HepG2 (cell line): ENCODE measurements around the gene HLF. TPM values are rescaled to one million over a fixed set of nuclear protein-coding genes. Genes with fewer than 3 reads are reported as not detected.

Experiments used
- ATAC-seq: fragments of 200-7000 bp; cut with Tn5 transposase; 3 replicates; pipeline ENCODE4 v1.9.1; 2020; ENCODE audit warnings: mild to moderate bottlenecking, moderate library complexity
- BruUV-seq: library from RNA; stranded (reverse); fragments of 400-500 nt; replicated peaks from 2 replicates; lab custom pipeline; 2021; lab: Mats Ljungman, UMichigan
- CTCF ChIA-PET: fragments of 300-600 bp; formaldehyde crosslinking; extraction: SDS; loops from one replicate; lab custom pipeline; 2021; ENCODE audit warnings: low total read pairs, inconsistent platforms, low intra/inter-chr PET ratio; lab: Yijun Ruan, JAX
- POLR2A ChIA-PET: fragments of 350-600 bp; sonication (Branson Sonifier 250); formaldehyde crosslinking; loops from one replicate; lab custom pipeline; 2020; ENCODE audit warnings: antibody characterized with exemption, inconsistent platforms; lab: Yijun Ruan, JAX
- DNase-seq: peaks from one replicate; pipeline ENCODE4 v3.0.0-alpha.2; 2015; ENCODE audit warnings: low spot score
- FAIRE-seq: peaks from 3 replicates; lab custom pipeline; 2011; peaks lifted over from hg19 to GRCh38; lab: Jason Lieb, UNC
- H2AFZ ChIP-seq: one replicate; pipeline ENCODE4 v1.6.1; 2011; ENCODE audit warnings: low read length, inconsistent platforms
- H3K27ac ChIP-seq: fragments of 300-600 bp; 3 replicates; pipeline ENCODE4 v1.8.0; 2011; ENCODE audit warnings: mixed run types, mild to moderate bottlenecking, mixed read lengths, low read length, inconsistent platforms; ENCODE audit not compliant: insufficient read depth; ENCODE audit errors: extremely low read length
- H3K27me3 ChIP-seq, 2 experiments: fragments of 200-600 bp in 1 of 2; 2 replicates in 1 of 2; 3 replicates in 1 of 2; pipeline versions ENCODE4 v1.6.0 to v1.8.0; 2011; ENCODE audit warnings: low read length in 2 of 2, mild to moderate bottlenecking in 2 of 2, moderate library complexity in 2 of 2, inconsistent platforms in 1 of 2; ENCODE audit not compliant: insufficient read depth in 2 of 2, control insufficient read depth in 1 of 2
- H3K36me3 ChIP-seq, 2 experiments: fragments of 200-600 bp in 1 of 2; replicated peaks in 1 of 2; 2 replicates in 1 of 2; 3 replicates in 1 of 2; pipeline versions ENCODE4 v1.5.1 to v1.8.0; 2011; ENCODE audit warnings: low read length in 2 of 2, inconsistent platforms in 1 of 2; ENCODE audit not compliant: insufficient read depth in 2 of 2, control insufficient read depth in 1 of 2
- H3K4me1 ChIP-seq: 2 replicates; pipeline ENCODE4 v1.5.1; 2012; ENCODE audit warnings: low read length, inconsistent platforms; ENCODE audit not compliant: insufficient read depth
- H3K4me2 ChIP-seq: 2 replicates; pipeline ENCODE4 v1.6.0; 2011; ENCODE audit warnings: low read depth, low read length, inconsistent platforms
- H3K4me3 ChIP-seq, 3 experiments: fragments of 200-600 bp in 1 of 3; sonication (generic), shearing (Covaris generic) in 1 of 3; replicated peaks in 1 of 3; 2 replicates each; pipeline ENCODE4 v1.5.1; 2011 to 2016; ENCODE audit warnings: low read length in 3 of 3, inconsistent platforms in 2 of 3, low read depth in 2 of 3, mild to moderate bottlenecking in 2 of 3, control low read depth in 1 of 3, mixed read lengths in 1 of 3; ENCODE audit not compliant: insufficient read depth in 1 of 3
- H3K79me2 ChIP-seq: one replicate; pipeline ENCODE4 v1.6.1; 2011; ENCODE audit warnings: low read length, inconsistent platforms; ENCODE audit not compliant: insufficient read depth
- H3K9ac ChIP-seq: 2 replicates; pipeline ENCODE4 v1.6.0; 2011; ENCODE audit warnings: mild to moderate bottlenecking, low read depth, low read length, inconsistent platforms; ENCODE audit not compliant: insufficient read depth
- H3K9me3 ChIP-seq: 2 replicates; pipeline ENCODE4 v1.5.1; 2012; ENCODE audit warnings: mild to moderate bottlenecking, low read length
- H4K20me1 ChIP-seq: 2 replicates; pipeline ENCODE4 v1.6.0; 2011; ENCODE audit warnings: inconsistent platforms, mild to moderate bottlenecking, low read length, moderate library complexity; ENCODE audit not compliant: insufficient read depth
- BATF2 ChIP-seq: sonication (generic); formaldehyde crosslinking; IDR thresholded peaks from 2 replicates; pipeline ENCODE4 v1.8.0; 2022; ENCODE audit warnings: mild to moderate bottlenecking, missing genetic modification reagents, moderate library complexity
- HIVEP1 ChIP-seq: sonication (generic); formaldehyde crosslinking; IDR thresholded peaks from 2 replicates; pipeline ENCODE4 v1.4.0; 2020; ENCODE audit warnings: mild to moderate bottlenecking, missing genetic modification reagents
- HNF4A ChIP-seq: sonication (generic); formaldehyde crosslinking; IDR thresholded peaks from 2 replicates; pipeline ENCODE4 v1.4.0; 2020; ENCODE audit warnings: missing genetic modification reagents
- KDM3A ChIP-seq: IDR thresholded peaks from 2 replicates; pipeline ENCODE4 v1.6.1; 2018; ENCODE audit warnings: low read depth, missing compliant biosample characterization
- RFXANK ChIP-seq: IDR thresholded peaks from 2 replicates; pipeline ENCODE4 v1.6.1; 2016
- SP4 ChIP-seq: sonication (generic); formaldehyde crosslinking; IDR thresholded peaks from 2 replicates; pipeline ENCODE4 v1.8.1; 2023; ENCODE audit warnings: mild to moderate bottlenecking, missing genetic modification reagents
- SP5 ChIP-seq: IDR thresholded peaks from 2 replicates; pipeline ENCODE4 v1.6.1; 2016; ENCODE audit warnings: low read depth, borderline replicate concordance
- SPEN ChIP-seq: sonication (generic); formaldehyde crosslinking; IDR thresholded peaks from 2 replicates; pipeline ENCODE4 v1.5.1; 2020; ENCODE audit warnings: low read depth, mild to moderate bottlenecking, missing genetic modification reagents
- ZNF44 ChIP-seq: sonication (generic); formaldehyde crosslinking; IDR thresholded peaks from 2 replicates; pipeline ENCODE4 v1.5.1; 2020; ENCODE audit warnings: mild to moderate bottlenecking, missing genetic modification reagents
- ZNF766 ChIP-seq: sonication (generic); formaldehyde crosslinking; IDR thresholded peaks from 2 replicates; pipeline ENCODE4 v1.5.0; 2020; ENCODE audit warnings: missing genetic modification reagents, borderline replicate concordance
- ZNF839 ChIP-seq: sonication (generic); formaldehyde crosslinking; IDR thresholded peaks from 2 replicates; pipeline ENCODE4 v1.4.0; 2020; ENCODE audit warnings: missing genetic modification reagents, mild to moderate bottlenecking, borderline replicate concordance
- WGBS: methylation state at CpG from one replicate; pipeline ENCODE4 v1.1.6; 2017; ENCODE audit warnings: low lambda C conversion rate; 5-methylcytosine and 5-hydroxymethylcytosine counted together
- in situ Hi-C: cut with HindIII; loops from 2 replicates; pipeline ENCODE4 v1.10.0; 2017; ENCODE audit warnings: low pct_unique_long_range_greater_than_20kb; ENCODE audit not compliant: extremely low pct_ligation_motif_present
- intact Hi-C: fragments of 100-400 bp; cut with micrococcal nuclease; formaldehyde crosslinking; loops from one replicate; pipeline ENCODE4 v1.10.0; 2022; ENCODE audit not compliant: unreplicated experiment
- polyA plus RNA-seq, 8 experiments: library from polyadenylated mRNA; depleted of rRNA in 3 of 8; stranded (reverse) in 7 of 8; unstranded in 1 of 8; fragments of >200 nt; fragmentation: Illumina TruSeq in 4 of 8; extraction: Trizol in 4 of 8; gene quantifications; 2 replicates each; pipeline versions ENCODE4 v1.2.1 to v1.2.3, GENCODE V29; 2011 to 2016; ENCODE audit warnings: low read depth in 4 of 8, missing spikeins in 1 of 8, mixed read lengths in 1 of 8; ENCODE audit not compliant: insufficient read depth in 1 of 8
- total RNA-seq, 5 experiments: library from RNA; depleted of rRNA; stranded (reverse); fragments of >200 nt; fragmentation: Illumina TruSeq; extraction: Trizol; gene quantifications; 2 replicates each; pipeline ENCODE4 v1.2.3, GENCODE V29; 2016; ENCODE audit warnings: low read depth in 1 of 5
- TF ChIP-seq, protein P1 (sequence below): sonication (generic); formaldehyde crosslinking; conservative IDR thresholded peaks from 2 replicates; pipeline ENCODE4 v1.8.0; 2022; ENCODE audit warnings: mild to moderate bottlenecking, moderate library complexity, missing genetic modification reagents
- TF ChIP-seq, protein P2 (sequence below), 2 experiments: fragments of 450-650 bp in 1 of 2; sonication (generic) in 1 of 2; formaldehyde crosslinking; IDR thresholded peaks; 2 replicates each; pipeline versions ENCODE4 v1.5.0 to v1.8.0; 2020 to 2022; ENCODE audit warnings: mild to moderate bottlenecking in 1 of 2, missing genetic modification reagents in 1 of 2

Gene HLF
- total and polyA plus RNA-seq, 2 of the 13 experiments (the other 11 are each of a cell fraction or from before 2014, with no cell fraction given): 202 to 346 TPM

- peaks cover 6% of the 10 kb centered on the region for H3K9me3 ChIP-seq
- no peaks in the 10 kb centered on the region for H4K20me1 ChIP-seq
- H3K27ac ChIP-seq: no peak overlapping the region
- H3K4me3 ChIP-seq: no peak overlapping the region
- no peak overlapping the region for H3K9ac ChIP-seq
- in situ Hi-C loops: no loop called here
- no peak overlapping the region for H3K4me2 ChIP-seq
- TF ChIP-seq ZNF839 (CRISPR knock-in tag) (no peak), SP5 (CRISPR knock-in tag) (no peak), RFXANK (CRISPR knock-in tag) (no peak), HNF4A (0 out of 2 replicates have a peak, but pooled peaks have one; percentile 27), SP4 (CRISPR knock-in tag) (no peak), ZNF44 (CRISPR knock-in tag) (no peak)
- TF ChIP-seq, protein P1, sequence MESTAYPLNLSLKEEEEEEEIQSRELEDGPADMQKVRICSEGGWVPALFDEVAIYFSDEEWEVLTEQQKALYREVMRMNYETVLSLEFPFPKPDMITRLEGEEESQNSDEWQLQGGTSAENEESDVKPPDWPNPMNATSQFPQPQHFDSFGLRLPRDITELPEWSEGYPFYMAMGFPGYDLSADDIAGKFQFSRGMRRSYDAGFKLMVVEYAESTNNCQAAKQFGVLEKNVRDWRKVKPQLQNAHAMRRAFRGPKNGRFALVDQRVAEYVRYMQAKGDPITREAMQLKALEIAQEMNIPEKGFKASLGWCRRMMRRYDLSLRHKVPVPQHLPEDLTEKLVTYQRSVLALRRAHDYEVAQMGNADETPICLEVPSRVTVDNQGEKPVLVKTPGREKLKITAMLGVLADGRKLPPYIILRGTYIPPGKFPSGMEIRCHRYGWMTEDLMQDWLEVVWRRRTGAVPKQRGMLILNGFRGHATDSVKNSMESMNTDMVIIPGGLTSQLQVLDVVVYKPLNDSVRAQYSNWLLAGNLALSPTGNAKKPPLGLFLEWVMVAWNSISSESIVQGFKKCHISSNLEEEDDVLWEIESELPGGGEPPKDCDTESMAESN (CRISPR knock-in tag): peak; percentile 47; the same call in 1 of the 2 replicates
- BruUV-seq: no TSS peak
- ATAC-seq: no peak
- POLR2A ChIA-PET: interaction anchor here (1.1 to 1.4 kb wide), 2 partner anchors 11 to 34 kb away, joined by 3 to 4 read pairs; no protein-coding TSS in a partner anchor
- DNase-seq: no peak
- H3K27me3 ChIP-seq: no peaks in the 10 kb centered on the region
- no peaks in the 10 kb centered on the region for H3K79me2 ChIP-seq
- H2AFZ ChIP-seq: no peak overlapping the region
- intact Hi-C loops: no loop called here
- peaks cover 7% of the 10 kb centered on the region for H3K4me1 ChIP-seq
- 83% methylated on average over 7 of the region's 7 CpGs for WGBS
- no peak for FAIRE-seq
- H3K36me3 ChIP-seq: no peaks in the 10 kb centered on the region
- CTCF ChIA-PET: no interaction called here
Observed at GRCh38 chr17:55249861-55250260, 14.9 kb upstream of the HLF start.

DNA sequence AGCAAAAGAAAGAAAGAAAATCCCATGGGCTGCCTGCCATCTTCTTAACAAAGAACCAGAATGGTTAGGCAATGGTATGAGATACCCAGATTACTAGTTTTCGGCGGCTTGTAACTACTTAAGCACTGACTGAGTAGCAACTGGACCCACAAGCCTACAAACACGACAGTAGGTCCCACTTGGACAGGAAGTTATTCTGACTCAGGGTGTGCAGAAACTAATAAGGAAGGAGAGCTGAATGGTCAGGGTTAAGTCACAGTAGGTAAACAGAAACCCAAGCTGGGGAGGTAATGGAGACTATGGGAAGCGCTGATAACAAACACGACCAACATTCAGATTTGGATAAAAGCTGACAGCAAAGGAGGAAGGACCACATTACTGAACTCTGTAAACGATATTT, 10.4 kb upstream of the HLF start:
- no peak for ATAC-seq
- no TSS peak for BruUV-seq
- TF ChIP-seq BATF2 (CRISPR knock-in tag) (no peak), ZNF766 (CRISPR knock-in tag) (no peak), SPEN (no peak), HIVEP1 (CRISPR knock-in tag) (no peak), KDM3A (no peak)
- TF ChIP-seq, protein P2, sequence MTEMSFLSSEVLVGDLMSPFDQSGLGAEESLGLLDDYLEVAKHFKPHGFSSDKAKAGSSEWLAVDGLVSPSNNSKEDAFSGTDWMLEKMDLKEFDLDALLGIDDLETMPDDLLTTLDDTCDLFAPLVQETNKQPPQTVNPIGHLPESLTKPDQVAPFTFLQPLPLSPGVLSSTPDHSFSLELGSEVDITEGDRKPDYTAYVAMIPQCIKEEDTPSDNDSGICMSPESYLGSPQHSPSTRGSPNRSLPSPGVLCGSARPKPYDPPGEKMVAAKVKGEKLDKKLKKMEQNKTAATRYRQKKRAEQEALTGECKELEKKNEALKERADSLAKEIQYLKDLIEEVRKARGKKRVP (CRISPR knock-in tag; IDR thresholded peaks at IDR 0.05): no peak

More for the DNA sequence above, 10.4 kb upstream of the HLF start:
- no peak overlapping the region for H3K4me3 ChIP-seq
- DNase-seq: no peak
- H3K9me3 ChIP-seq: no peaks in the 10 kb centered on the region
- in situ Hi-C loops: no loop called here
- POLR2A ChIA-PET: no interaction called here
- H3K9ac ChIP-seq: no peak overlapping the region
- intact Hi-C loops: no loop called here
- H2AFZ ChIP-seq: no peak overlapping the region
- no peaks in the 10 kb centered on the region for H3K27me3 ChIP-seq
- H3K79me2 ChIP-seq: no peaks in the 10 kb centered on the region
- peaks cover 22% of the 10 kb centered on the region for H3K4me1 ChIP-seq
- CTCF ChIA-PET: no interaction called here
- FAIRE-seq: no peak
- H3K27ac ChIP-seq: no peak overlapping the region
- WGBS: 73% methylated on average over 6 of the region's 6 CpGs
- no peaks in the 10 kb centered on the region for H4K20me1 ChIP-seq
- H3K4me2 ChIP-seq: no peak overlapping the region
- H3K36me3 ChIP-seq: no peaks in the 10 kb centered on the region
